GM12878 (cell line): Measurements from ENCODE around the gene ZNF506. TPM values are rescaled to one million over a fixed set of nuclear protein-coding genes. Genes with fewer than 3 reads are reported as not detected.

Experiments used
- ASH2L ChIP-seq: fragments of 300-600, 200-600 bp; sonication (generic); IDR thresholded peaks from 2 replicates; pipeline ENCODE4 v1.6.1; 2017; ENCODE audit warnings: low read depth, mild to moderate bottlenecking, borderline replicate concordance
- BACH1 ChIP-seq: fragments of 450-650 bp; IDR thresholded peaks from 2 replicates; pipeline ENCODE4 v1.6.1; 2017; ENCODE audit warnings: mild to moderate bottlenecking, borderline replicate concordance
- CBX3 ChIP-seq: fragments of 200-600 bp; sonication (generic); IDR thresholded peaks from 2 replicates; pipeline ENCODE4 v1.6.1; 2016; ENCODE audit warnings: low read depth, borderline replicate concordance
- CEBPB ChIP-seq, 2 experiments: fragments of 150-350 bp in 1 of 2; IDR thresholded peaks; 2 replicates each; pipeline ENCODE4 v1.6.1; 2012 to 2014; ENCODE audit warnings: low read depth in 2 of 2, low read length in 2 of 2, borderline replicate concordance in 1 of 2, inconsistent platforms in 1 of 2
- CREM ChIP-seq: IDR thresholded peaks from 2 replicates; pipeline ENCODE4 v1.6.1; 2014; ENCODE audit warnings: antibody characterized with exemption, low read depth
- EGR1 ChIP-seq, 2 experiments: IDR thresholded peaks; 1 replicate in 1 of 2; 2 replicates in 1 of 2; pipeline ENCODE4 v1.6.1; 2011 to 2012; ENCODE audit warnings: low read depth in 2 of 2, low read length in 2 of 2, borderline replicate concordance in 1 of 2, mild to moderate bottlenecking in 1 of 2, moderate library complexity in 1 of 2
- ETV6 ChIP-seq, 2 experiments: fragments of 450-650 bp in 1 of 2; IDR thresholded peaks in 1 of 2; conservative IDR thresholded peaks in 1 of 2; 2 replicates each; pipeline ENCODE4 v1.6.1; 2014; ENCODE audit warnings: antibody characterized with exemption in 1 of 2, borderline replicate concordance in 1 of 2, low read depth in 1 of 2, mild to moderate bottlenecking in 1 of 2, moderate library complexity in 1 of 2
- FOXK2 ChIP-seq: fragments of 450-650 bp; IDR thresholded peaks from 2 replicates; pipeline ENCODE4 v1.6.1; 2017; ENCODE audit warnings: mild to moderate bottlenecking, moderate library complexity
- FOXM1 ChIP-seq: IDR thresholded peaks from 2 replicates; pipeline ENCODE4 v1.6.1; 2012; ENCODE audit warnings: low read depth, mild to moderate bottlenecking, inconsistent platforms, low read length, moderate library complexity
- IRF4 ChIP-seq: IDR thresholded peaks from 2 replicates; pipeline ENCODE4 v1.6.1; 2011; ENCODE audit warnings: low read depth, low read length
- KLF5 ChIP-seq: fragments of 450-650 bp; IDR thresholded peaks from 2 replicates; pipeline ENCODE4 v1.6.1; 2014; ENCODE audit warnings: mild to moderate bottlenecking; ENCODE audit not compliant: partially characterized antibody
- MTA2 ChIP-seq: fragments of 450-650 bp; IDR thresholded peaks from 2 replicates; pipeline ENCODE4 v1.6.1; 2016; ENCODE audit warnings: low read depth, mild to moderate bottlenecking, moderate library complexity
- NFIC ChIP-seq: IDR thresholded peaks from 2 replicates; pipeline ENCODE4 v1.6.1; 2012; ENCODE audit warnings: low read depth, mild to moderate bottlenecking, inconsistent platforms, low read length, moderate library complexity
- NR2C1 ChIP-seq: fragments of 450-650 bp; IDR thresholded peaks from 2 replicates; pipeline ENCODE4 v1.6.1; 2017; ENCODE audit warnings: antibody characterized with exemption, mild to moderate bottlenecking, moderate library complexity
- RAD21 ChIP-seq: IDR thresholded peaks from 2 replicates; pipeline ENCODE4 v1.6.1; 2011; ENCODE audit warnings: mild to moderate bottlenecking, low read depth, low read length, moderate library complexity; ENCODE audit not compliant: insufficient read depth
- RFX5 ChIP-seq: IDR thresholded peaks from 2 replicates; pipeline ENCODE4 v1.6.1; 2011; ENCODE audit warnings: low read depth, low read length, improper control_type of control experiment
- RUNX3 ChIP-seq: IDR thresholded peaks from 2 replicates; pipeline ENCODE4 v1.6.1; 2012; ENCODE audit warnings: low read length, inconsistent platforms
- SIN3A ChIP-seq: IDR thresholded peaks from 2 replicates; pipeline ENCODE4 v1.6.1; 2012; ENCODE audit warnings: low read depth, low read length, improper control_type of control experiment
- SPI1 ChIP-seq: IDR thresholded peaks from 2 replicates; pipeline ENCODE4 v1.6.1; 2011; ENCODE audit warnings: low read depth, mild to moderate bottlenecking, low read length, moderate library complexity, borderline replicate concordance; ENCODE audit not compliant: insufficient read depth
- STAT1 ChIP-seq: fragments of 450-650 bp; conservative IDR thresholded peaks from 2 replicates; pipeline ENCODE4 v1.6.1; 2014; ENCODE audit warnings: antibody characterized with exemption, mild to moderate bottlenecking
- TAF1 ChIP-seq: IDR thresholded peaks from 2 replicates; pipeline ENCODE4 v1.6.1; 2011; ENCODE audit warnings: mild to moderate bottlenecking, low read depth, low read length, borderline replicate concordance
- TBL1XR1 ChIP-seq: IDR thresholded peaks from 2 replicates; pipeline ENCODE4 v1.6.1; 2012; ENCODE audit warnings: low read depth, low read length, improper control_type of control experiment
- polyA plus RNA-seq, 11 experiments: library from polyadenylated mRNA; depleted of rRNA in 4 of 11; unstranded in 6 of 11; stranded (reverse) in 5 of 11; fragments of >200 nt; fragmentation: Nextera tagmentation in 4 of 11; fragmentation: Illumina TruSeq in 1 of 11; extraction: Ambion mirVana in 4 of 11; extraction: Trizol in 1 of 11; gene quantifications; 1 replicate in 1 of 11; 2 replicates in 10 of 11; pipeline versions ENCODE4 v1.2.1 to v1.2.3, GENCODE V29; 2011 to 2016; ENCODE audit warnings: inconsistent platforms in 2 of 11, missing spikeins in 2 of 11, low read depth in 1 of 11
- total RNA-seq, 4 experiments: library from RNA; depleted of rRNA in 3 of 4; stranded (reverse); fragments of >200 nt in 3 of 4; fragmentation: Illumina TruSeq in 1 of 4; extraction: Trizol in 1 of 4; gene quantifications; 2 replicates each; pipeline versions ENCODE4 v1.2.1 to v1.2.3, GENCODE V29; 2013 to 2021
- TF ChIP-seq, protein P1 (sequence below): fragments of 450-650 bp; IDR thresholded peaks from 2 replicates; pipeline ENCODE4 v1.6.1; 2017; ENCODE audit warnings: mild to moderate bottlenecking, low read depth, inconsistent platforms; ENCODE audit not compliant: poor library complexity, severe bottlenecking
- TF ChIP-seq, protein P2 (sequence below): IDR thresholded peaks from 2 replicates; pipeline ENCODE4 v1.6.1; 2012; ENCODE audit warnings: low read depth, low read length, improper control_type of control experiment
- TF ChIP-seq, protein P3 (sequence below): IDR thresholded peaks from 2 replicates; pipeline ENCODE4 v1.6.1; 2011; ENCODE audit warnings: borderline replicate concordance, low read depth, mild to moderate bottlenecking, moderate library complexity, low read length; ENCODE audit not compliant: insufficient read depth, poor library complexity, severe bottlenecking
- TF ChIP-seq, protein P4 (sequence below): IDR thresholded peaks from 2 replicates; pipeline ENCODE4 v1.6.1; 2012; ENCODE audit warnings: low read depth, low read length, improper control_type of control experiment

ZNF506 gene
- total and polyA plus RNA-seq, 10 of the 15 experiments (the other 5 are each of a cell fraction or from before 2014, with no cell fraction given), result 3.5 to 12.0 (median 7.9) TPM

DNA sequence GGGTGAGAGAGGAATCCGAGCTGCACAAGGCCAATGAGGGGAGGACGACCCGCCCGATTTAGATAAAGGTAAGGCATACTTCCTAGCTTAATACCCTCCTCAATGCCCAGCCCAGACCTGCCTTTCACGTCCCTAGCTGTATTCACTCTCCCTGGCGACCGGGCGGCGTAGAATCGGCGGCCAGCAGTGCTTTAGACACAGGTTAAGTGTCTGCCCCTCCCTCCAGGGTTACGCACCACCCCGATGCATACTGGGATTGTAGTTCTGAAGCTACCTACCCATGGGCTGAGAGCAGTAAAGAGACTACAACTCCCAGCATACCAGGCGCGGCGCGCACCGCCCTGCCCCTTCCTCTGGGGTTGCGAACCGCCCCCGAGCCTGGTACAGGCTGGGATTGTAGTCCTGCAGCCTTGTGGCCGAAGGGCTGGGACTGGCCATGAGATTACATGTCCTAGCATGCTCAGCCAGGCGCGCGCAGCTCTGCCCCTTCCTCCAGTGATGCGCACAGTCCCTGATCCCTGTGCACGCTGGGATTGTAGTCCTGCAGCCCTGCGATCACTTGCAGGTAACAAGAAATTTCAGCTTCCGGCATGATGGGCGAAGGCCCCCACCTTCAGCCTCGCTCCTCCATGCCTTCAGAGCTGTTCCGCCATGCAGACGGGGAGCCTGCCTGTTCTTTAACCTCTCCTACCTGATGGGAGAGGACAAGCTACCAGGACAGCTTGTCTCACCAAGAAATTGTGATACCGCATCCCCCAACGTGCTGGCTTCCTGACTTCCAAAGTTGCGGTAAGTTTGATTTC lies 45.1 kb downstream of the ZNF506 start (continued):
- TF ChIP-seq, protein P1, sequence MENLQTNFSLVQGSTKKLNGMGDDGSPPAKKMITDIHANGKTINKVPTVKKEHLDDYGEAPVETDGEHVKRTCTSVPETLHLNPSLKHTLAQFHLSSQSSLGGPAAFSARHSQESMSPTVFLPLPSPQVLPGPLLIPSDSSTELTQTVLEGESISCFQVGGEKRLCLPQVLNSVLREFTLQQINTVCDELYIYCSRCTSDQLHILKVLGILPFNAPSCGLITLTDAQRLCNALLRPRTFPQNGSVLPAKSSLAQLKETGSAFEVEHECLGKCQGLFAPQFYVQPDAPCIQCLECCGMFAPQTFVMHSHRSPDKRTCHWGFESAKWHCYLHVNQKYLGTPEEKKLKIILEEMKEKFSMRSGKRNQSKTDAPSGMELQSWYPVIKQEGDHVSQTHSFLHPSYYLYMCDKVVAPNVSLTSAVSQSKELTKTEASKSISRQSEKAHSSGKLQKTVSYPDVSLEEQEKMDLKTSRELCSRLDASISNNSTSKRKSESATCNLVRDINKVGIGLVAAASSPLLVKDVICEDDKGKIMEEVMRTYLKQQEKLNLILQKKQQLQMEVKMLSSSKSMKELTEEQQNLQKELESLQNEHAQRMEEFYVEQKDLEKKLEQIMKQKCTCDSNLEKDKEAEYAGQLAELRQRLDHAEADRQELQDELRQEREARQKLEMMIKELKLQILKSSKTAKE, result peak; percentile 7
- TF ChIP-seq FOXM1, result no peak
- no peak for TF ChIP-seq BACH1
- TF ChIP-seq TBL1XR1, result peak; percentile 70; the same call in 1 of the 2 replicates
- peak; percentile 96 for TF ChIP-seq CREM
- no peak for TF ChIP-seq RFX5
- TF ChIP-seq, protein P2, sequence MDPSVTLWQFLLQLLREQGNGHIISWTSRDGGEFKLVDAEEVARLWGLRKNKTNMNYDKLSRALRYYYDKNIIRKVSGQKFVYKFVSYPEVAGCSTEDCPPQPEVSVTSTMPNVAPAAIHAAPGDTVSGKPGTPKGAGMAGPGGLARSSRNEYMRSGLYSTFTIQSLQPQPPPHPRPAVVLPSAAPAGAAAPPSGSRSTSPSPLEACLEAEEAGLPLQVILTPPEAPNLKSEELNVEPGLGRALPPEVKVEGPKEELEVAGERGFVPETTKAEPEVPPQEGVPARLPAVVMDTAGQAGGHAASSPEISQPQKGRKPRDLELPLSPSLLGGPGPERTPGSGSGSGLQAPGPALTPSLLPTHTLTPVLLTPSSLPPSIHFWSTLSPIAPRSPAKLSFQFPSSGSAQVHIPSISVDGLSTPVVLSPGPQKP, result peak; percentile 75
- no peak for TF ChIP-seq RAD21
- no peak for TF ChIP-seq NFIC
- TF ChIP-seq RUNX3, result peak; percentile 29
- TF ChIP-seq TAF1, result peak; percentile 53; the same call in 1 of the 2 replicates
- TF ChIP-seq, protein P3, sequence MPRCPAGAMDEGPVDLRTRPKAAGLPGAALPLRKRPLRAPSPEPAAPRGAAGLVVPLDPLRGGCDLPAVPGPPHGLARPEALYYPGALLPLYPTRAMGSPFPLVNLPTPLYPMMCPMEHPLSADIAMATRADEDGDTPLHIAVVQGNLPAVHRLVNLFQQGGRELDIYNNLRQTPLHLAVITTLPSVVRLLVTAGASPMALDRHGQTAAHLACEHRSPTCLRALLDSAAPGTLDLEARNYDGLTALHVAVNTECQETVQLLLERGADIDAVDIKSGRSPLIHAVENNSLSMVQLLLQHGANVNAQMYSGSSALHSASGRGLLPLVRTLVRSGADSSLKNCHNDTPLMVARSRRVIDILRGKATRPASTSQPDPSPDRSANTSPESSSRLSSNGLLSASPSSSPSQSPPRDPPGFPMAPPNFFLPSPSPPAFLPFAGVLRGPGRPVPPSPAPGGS, result no peak
- TF ChIP-seq CEBPB (IDR thresholded peaks at IDR 0.05; ENCODE audit: borderline replicate concordance in 1 of 2, low read depth in 2 of 2, low read length in 2 of 2), result no peak
- TF ChIP-seq KLF5, result peak; percentile 32
- peak; percentile 18; the same call in 1 of the 2 replicates for TF ChIP-seq SIN3A
- peak; percentile 35; the same call in 1 of the 2 replicates for TF ChIP-seq SPI1
- TF ChIP-seq FOXK2, result no peak
- no peak for TF ChIP-seq STAT1
- TF ChIP-seq, protein P4, sequence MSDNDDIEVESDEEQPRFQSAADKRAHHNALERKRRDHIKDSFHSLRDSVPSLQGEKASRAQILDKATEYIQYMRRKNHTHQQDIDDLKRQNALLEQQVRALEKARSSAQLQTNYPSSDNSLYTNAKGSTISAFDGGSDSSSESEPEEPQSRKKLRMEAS, result peak; percentile 35; the same call in 1 of the 2 replicates
- TF ChIP-seq ASH2L, result 0 out of 2 replicates have a peak, but pooled peaks have one; percentile 20
- no peak for TF ChIP-seq CBX3
- no peak for TF ChIP-seq ETV6 (conservative IDR thresholded peaks at IDR 0.05 in 1 of 2, IDR thresholded peaks at IDR 0.05 in 1 of 2; ENCODE audit: borderline replicate concordance in 1 of 2, low read depth in 1 of 2)
- peak; percentile 96 for TF ChIP-seq NR2C1
- TF ChIP-seq MTA2, result peak; percentile 57; the same call in 1 of the 2 replicates
- 0 out of 2 replicates have a peak, but pooled peaks have one; percentile 22 for TF ChIP-seq IRF4
- TF ChIP-seq EGR1 (IDR thresholded peaks at IDR 0.05; ENCODE audit: borderline replicate concordance in 1 of 2, low read depth in 2 of 2, low read length in 2 of 2), result no peak
